ENCODE data around the gene TMEM145.

DNA sequence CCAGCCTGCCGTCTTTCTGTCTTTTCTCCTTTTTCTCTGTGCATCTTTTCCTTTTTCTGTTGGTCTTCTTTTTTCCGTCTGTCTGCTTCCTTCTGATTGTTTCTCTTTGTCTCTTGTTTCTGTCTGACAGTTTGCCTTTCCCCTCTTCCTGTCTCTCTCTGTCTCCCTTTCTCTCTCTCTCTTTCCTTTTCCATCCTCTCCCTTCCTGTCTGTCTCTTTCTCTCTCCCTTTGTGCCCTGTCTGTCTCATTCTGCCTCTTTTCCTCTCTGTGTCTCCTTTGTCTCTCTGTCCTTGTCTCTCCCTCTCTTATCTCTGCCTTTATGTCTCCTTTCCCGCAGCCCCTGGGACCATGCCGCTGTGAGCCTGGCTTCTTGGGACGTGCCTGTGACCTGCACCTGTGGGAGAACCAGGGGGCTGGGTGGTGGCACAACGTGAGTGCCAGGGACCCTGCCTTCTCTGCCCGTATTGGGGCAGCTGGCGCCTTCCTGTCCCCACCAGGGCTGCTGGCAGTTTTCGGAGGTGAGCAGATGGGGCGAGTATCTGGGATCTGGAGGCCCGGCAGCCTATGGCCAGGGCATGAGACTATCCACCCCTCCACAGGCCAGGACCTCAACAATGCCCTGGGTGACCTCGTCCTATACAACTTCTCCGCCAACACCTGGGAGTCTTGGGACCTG, 21.7 kb downstream of the TMEM145 start:
- TF ChIP-seq, protein P1, sequence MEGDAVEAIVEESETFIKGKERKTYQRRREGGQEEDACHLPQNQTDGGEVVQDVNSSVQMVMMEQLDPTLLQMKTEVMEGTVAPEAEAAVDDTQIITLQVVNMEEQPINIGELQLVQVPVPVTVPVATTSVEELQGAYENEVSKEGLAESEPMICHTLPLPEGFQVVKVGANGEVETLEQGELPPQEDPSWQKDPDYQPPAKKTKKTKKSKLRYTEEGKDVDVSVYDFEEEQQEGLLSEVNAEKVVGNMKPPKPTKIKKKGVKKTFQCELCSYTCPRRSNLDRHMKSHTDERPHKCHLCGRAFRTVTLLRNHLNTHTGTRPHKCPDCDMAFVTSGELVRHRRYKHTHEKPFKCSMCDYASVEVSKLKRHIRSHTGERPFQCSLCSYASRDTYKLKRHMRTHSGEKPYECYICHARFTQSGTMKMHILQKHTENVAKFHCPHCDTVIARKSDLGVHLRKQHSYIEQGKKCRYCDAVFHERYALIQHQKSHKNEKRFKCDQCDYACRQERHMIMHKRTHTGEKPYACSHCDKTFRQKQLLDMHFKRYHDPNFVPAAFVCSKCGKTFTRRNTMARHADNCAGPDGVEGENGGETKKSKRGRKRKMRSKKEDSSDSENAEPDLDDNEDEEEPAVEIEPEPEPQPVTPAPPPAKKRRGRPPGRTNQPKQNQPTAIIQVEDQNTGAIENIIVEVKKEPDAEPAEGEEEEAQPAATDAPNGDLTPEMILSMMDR (IDR thresholded peaks at IDR 0.05; ENCODE audit: insufficient read depth, low read depth, low read length), result no peak
- TF ChIP-seq EZH2 (IDR thresholded peaks at IDR 0.05; ENCODE audit: insufficient read depth, low read length), result no peak
